Activated naive CD4-positive, alpha-beta T cell treated with anti-CD3 and anti-CD28 coated beads for 36 hours (primary cell): ENCODE data around the gene OTX1. TPM values are rescaled to one million over a fixed set of nuclear protein-coding genes. Genes with fewer than 3 reads are reported as not detected.

Experiments used
- CTCF ChIA-PET: fragments of 350-600 bp; sonication (Branson Sonifier 250); formaldehyde crosslinking; loops from one replicate; lab custom pipeline; 2021; ENCODE audit warnings: antibody characterized with exemption; lab: Charles Lee
- DNase-seq: peaks from one replicate; pipeline ENCODE4 v3.0.0-alpha.2; 2020
- H3K27ac Mint-ChIP-seq: one replicate; pipeline ENCODE4 v1.8.0; 2021; ENCODE audit warnings: mild to moderate bottlenecking, mixed read lengths
- H3K27me3 Mint-ChIP-seq: one replicate; pipeline ENCODE4 v1.8.0; 2021; ENCODE audit warnings: low read depth, mixed read lengths
- H3K36me3 Mint-ChIP-seq: one replicate; pipeline ENCODE4 v1.8.0; 2021; ENCODE audit warnings: low read depth, mixed read lengths
- H3K4me1 Mint-ChIP-seq: one replicate; pipeline ENCODE4 v1.8.0; 2021; ENCODE audit warnings: low read depth, mixed read lengths
- H3K4me3 Mint-ChIP-seq: one replicate; pipeline ENCODE4 v1.8.0; 2021; ENCODE audit warnings: mild to moderate bottlenecking, moderate library complexity, mixed read lengths
- H3K9me3 Mint-ChIP-seq: one replicate; pipeline ENCODE4 v1.8.0; 2021; ENCODE audit warnings: mixed read lengths
- intact Hi-C: fragments of 100-400 bp; cut with micrococcal nuclease; formaldehyde crosslinking; loops from one replicate; pipeline ENCODE4 v1.15.1; 2023
- total RNA-seq, 2 experiments: library from RNA; stranded (reverse); gene quantifications; one replicate each; pipeline ENCODE4 v1.2.3, GENCODE V29; 2021

Gene OTX1
- total RNA-seq, 2 experiments from 2014 or later: not detected

DNA sequence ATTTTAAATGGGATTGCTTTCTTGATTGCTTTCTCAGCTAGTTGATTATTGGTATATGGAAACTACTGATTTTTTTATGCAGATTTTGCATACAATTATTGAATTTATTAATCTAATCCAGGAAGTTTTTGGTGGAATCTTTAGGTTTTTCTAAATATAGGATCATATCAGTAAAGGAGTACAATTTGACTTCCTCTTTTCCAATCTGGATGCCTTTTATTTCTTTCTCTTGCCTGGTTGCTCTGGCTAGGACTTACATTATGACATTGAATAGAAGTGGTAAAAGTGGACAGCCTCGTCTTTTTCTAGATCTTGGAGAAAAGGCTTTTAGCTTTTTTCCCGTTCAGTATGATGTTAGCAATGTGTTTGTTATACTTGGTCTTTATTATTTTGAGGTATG is 51.3 kb downstream of the OTX1 start:
- H3K4me3 Mint-ChIP-seq: no peak overlapping the region
- H3K4me1 Mint-ChIP-seq: no peaks in the 10 kb centered on the region
- peaks cover 3% of the 10 kb centered on the region for H3K27me3 Mint-ChIP-seq
- no peaks in the 10 kb centered on the region for H3K36me3 Mint-ChIP-seq
- DNase-seq: no peak
- H3K27ac Mint-ChIP-seq: no peak overlapping the region
- intact Hi-C loops: no loop called here
- CTCF ChIA-PET: interaction anchor here (0.6 kb wide), 1 partner anchor 630 kb away, joined by 3 read pairs; no protein-coding TSS in a partner anchor
- H3K9me3 Mint-ChIP-seq: peaks cover 26% of the 10 kb centered on the region

DNA sequence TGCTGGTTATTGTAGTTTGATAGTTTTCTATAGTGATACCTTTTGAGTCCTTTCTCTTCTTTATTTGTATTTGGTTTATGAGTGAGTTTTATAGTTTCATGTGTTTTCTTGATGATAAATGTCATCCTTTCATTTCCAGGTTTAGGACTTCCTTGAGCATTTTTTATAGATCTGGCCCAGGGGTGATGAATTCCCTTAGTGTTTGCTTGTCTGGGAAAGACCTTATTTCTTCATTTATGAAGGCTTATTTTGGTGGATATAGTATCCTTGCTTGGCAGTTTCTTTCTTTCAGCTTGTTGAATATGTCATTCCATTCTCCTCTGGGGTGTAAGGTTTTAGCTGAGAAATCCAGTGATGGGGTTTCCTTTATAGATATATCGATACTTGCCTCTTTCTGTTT is 53.9 kb downstream of the OTX1 start:
- H3K36me3 Mint-ChIP-seq: no peaks in the 10 kb centered on the region
- DNase-seq: no peak
- H3K9me3 Mint-ChIP-seq: peaks cover 29% of the 10 kb centered on the region
- no peak overlapping the region for H3K4me3 Mint-ChIP-seq
- CTCF ChIA-PET: no interaction called here
- no peaks in the 10 kb centered on the region for H3K4me1 Mint-ChIP-seq
- intact Hi-C loops: no loop called here
- H3K27ac Mint-ChIP-seq: no peak overlapping the region
- peaks cover 3% of the 10 kb centered on the region for H3K27me3 Mint-ChIP-seq
